HG02623 (cell line): ENCODE data around the gene SCN1B.
"Not testable (repeated sequence)": the region's sequence is repeated elsewhere in the genome, so short reads cannot be mapped to it uniquely, and the experiment has no call there.

Experiments
- ATAC-seq: cut with Tn5 transposase; IDR thresholded peaks from one replicate; pipeline ENCODE4 v1.9.1; 2021; ENCODE audit warnings: moderate library complexity; ENCODE audit not compliant: unreplicated experiment

SCN1B gene

GRCh38 chr19:35034588-35035382 lies 4.5 kb downstream of the SCN1B start:
- no peak for ATAC-seq

DNA sequence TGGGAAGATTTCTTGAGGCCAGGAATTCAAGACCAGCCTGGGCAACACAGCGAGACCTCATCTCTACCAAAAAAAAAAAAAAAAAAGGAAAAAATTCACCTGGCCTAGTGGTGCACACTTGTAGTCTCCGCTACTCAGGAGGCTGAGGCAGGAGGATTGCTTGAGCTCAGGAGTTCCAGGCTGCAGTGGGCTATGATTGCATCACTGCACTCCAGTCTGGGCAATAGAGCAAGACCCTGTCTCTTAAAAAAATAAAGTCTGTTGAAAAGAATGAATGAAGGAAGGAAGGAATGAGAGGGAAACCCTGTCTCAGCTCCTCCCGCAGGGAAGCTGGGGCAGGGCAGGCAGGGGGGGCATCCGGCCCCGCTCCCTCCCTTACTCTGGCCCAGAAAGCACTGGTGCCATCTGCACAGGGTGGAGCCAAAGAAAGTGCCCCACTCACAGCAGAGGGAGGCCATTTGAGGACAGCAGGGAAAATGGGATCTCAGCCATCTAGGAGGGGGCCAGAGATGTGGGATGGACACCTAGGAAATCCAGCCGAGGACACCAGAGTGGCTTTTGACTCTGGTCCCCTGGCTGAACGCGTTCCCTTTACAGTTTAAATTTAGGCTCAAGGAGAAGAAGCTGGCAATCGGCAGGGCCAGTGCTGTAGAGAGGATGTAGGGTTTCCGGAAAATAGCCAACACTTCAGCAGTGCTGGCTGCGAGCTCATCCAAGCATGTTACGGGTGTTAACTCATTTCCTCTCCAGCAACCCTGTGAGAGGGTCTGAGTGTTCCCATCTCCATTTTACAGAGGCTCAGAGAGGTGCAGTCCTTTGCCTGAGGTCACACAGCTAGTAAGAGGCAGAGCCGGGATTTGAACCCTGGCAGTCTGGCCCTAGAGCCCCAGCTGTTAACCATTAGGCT lies 7.7 kb downstream of the SCN1B start:
- no peak for ATAC-seq

- no peak for ATAC-seq
Observed at GRCh38 chr19:35038623-35039512, 8.6 kb downstream of the SCN1B start.

DNA sequence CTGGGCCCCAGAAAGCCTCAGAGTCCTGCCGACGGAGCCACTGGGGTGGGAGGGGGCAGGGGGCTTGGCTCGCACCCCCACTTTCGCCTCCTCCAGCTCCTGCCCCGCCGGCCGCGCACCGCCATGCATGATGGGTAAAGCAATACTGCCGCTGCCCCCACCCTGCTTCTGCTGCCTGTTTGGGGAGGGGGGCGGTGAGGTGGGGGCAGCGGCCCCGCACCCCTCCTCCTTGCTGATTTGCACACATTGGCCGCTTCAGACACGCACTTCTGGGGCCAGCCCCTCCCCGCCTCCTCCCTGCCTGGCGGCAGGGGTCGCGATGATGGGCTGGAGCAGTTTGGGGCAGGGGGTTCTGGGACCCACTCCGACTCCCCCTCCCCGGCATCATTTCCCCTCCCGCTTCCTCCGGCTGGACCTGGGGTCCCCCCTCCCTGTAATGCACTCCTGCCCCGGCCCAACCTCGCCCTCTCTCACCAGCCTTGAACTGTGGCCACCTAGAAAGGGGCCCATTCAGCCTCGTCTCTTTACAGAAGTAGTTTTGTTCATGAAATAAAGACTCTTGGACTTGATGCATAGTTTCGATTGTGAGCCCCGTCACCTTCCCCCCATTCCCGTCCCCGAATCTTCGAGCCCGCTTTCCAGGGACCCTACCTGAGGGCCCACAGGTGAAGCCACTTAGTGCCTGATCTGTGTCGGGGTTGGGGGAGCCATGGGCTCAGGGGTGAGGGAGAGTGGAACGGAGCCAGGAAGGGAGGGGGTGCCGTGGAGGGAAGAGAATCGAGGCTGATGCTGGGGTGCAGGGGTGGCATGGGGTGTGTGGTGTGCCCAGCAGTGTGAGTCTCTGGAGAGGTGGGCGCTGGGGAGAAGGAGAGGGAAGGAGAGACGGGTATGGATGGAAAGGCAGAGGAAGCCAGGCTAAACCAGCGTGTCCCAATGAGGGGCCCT lies 9.9 kb downstream of the SCN1B start:
- ATAC-seq: no peak

- ATAC-seq: no peak
Observed at GRCh38 chr19:35040826-35041547, 10.7 kb downstream of the SCN1B start.

GRCh38 chr19:35041548-35042055 lies 11.3 kb downstream of the SCN1B start, which contains the start of gene HPN:
TSS of gene HPN (plus strand) at chr19:35041721. CDS start at chr19:35042507, 786 bp downstream.
- no peak for ATAC-seq

DNA sequence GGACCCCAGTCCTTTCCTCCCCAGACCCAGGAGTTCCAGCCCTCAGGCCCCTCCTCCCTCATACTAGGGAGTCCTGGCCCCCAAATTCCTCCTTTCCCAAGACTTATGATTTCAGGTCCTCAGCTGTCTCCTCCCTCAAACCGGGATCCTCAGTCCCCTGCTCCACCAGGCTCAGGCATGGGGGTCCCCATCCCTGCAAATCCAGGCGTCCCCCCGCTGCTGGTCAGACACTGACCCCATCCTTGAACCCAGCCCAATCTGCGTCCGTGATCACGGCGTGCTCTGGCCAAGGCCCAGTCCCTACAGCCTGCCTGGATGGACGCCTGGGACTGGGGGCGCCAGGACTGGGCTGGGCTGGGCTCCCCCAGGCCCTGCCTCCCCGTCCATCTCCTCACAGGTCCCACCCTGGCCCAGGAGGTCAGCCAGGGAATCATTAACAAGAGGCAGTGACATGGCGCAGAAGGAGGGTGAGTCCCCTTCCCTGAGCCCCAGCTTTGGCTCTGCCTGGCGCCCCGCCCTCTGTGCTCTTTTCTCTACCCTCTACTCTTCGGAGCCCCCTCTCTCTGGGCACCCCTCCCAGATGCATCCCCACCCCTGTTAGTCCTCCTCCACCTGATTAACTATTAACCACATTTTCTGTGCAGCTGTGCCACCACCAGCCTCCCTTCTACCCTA lies 11.9 kb downstream of the SCN1B start:
- ATAC-seq: no peak

- ATAC-seq: no peak
Observed at GRCh38 chr19:35042954-35043604, 12.8 kb downstream of the SCN1B start.

DNA sequence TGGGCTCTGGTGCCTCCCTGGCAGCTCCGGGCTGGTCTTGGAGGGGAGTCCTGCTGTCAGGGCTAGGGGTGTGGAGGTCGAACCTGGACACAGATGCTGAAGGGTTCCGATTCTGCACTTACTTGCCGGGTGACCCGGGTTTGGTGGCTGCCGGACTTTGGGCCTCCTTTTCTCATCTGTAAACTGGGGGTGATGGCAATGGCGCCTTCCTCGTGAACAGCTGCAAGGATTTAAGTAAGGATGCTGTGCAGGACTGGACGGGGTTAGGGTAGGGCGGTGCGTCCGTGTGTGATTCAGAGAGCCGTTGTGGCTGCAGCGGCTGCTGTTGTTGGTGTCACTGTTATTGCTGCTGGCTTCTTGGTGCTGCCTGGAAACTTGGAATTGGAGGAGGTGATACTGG lies 13.6 kb downstream of the SCN1B start:
- ATAC-seq: no peak

- no peak for ATAC-seq
Observed at GRCh38 chr19:35044317-35045117, 14.2 kb downstream of the SCN1B start.

DNA sequence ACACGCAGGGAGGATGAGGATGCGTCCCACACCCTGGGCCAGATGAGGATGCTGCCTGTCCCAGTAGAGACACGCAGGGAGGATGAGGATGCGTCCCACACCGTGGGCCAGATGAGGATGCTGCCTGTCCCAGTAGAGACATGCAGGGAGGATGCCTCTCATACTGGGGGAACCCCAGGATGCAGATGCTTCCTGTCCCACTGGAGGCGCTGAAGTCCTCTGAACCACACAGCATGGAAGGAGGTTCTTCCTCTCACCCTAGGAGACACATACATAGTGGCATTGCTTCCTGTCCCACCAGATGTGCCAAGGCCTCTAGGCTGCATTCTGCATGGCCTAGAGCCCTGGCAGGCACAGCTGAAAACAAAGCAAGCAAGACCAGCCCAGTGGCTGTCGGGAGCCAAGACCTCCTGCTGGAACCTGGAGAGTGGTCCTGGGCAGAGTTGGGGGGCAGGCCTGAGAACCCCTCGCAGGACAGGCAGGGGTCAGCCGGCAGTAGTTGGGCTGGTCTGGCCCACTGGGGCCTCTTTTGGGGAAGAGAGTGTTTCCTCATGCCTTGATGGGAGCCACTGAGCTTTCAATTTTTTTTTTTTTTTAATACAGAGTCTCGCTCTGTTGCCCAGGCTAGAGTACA lies 15.5 kb downstream of the SCN1B start:
- peak; percentile 58 for ATAC-seq

GRCh38 chr19:35046461-35046860 lies 16.2 kb downstream of the SCN1B start:
- ATAC-seq: no peak

DNA sequence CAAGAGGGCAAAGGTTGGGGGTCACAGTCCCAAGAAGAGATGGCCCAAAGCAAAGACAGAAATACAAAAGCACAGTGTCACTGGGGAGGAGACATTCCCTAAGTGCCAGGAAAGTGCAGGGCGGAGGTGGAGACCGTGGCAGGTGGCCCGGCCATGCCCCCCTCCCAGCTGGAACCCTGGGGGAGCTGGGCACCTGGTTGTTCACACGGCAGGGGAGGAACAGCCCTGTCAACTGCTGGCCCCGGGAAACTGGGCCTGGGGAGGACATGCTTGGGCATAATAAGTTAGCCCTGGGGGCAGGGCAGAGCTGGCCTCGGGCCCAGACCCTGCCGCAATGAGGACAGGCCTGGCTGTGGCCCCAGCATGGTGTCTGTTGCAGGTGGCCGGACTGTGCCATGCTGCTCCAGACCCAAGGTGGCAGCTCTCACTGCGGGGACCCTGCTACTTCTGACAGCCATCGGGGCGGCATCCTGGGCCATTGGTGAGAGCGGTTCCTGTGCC lies 18.7 kb downstream of the SCN1B start:
- ATAC-seq: no peak

- ATAC-seq: no peak
Observed at GRCh38 chr19:35049456-35049855, 19.2 kb downstream of the SCN1B start.

- not testable (repeated sequence) for ATAC-seq
Observed at GRCh38 chr19:35050662-35051061, 20.4 kb downstream of the SCN1B start.

DNA sequence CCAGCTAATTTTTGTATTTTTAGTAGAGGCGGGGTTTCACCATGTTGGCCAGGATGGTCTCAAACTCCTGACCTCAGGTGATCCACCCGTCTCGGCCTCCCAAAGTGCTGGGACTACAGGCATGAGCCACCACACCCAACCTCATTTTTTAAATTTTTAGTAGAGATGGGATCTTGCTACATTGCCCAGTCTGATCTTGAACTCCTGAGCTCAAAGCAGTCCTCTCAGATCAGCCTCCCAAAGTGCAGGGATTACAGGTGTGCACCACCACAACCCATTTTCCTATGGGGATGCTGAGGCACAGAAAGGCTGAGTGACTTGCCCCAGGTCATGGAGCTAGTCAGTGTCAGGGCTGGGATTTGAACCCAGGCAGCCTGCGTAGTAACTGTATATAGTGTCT lies 21.0 kb downstream of the SCN1B start:
- ATAC-seq: not testable (repeated sequence)
